Nephron (organoid): ENCODE results near the gene CNOT9.

Experiments used
- H3K27ac Mint-ChIP-seq, 3 experiments: 2 replicates each; pipeline ENCODE4 v1.8.0; 2020; ENCODE audit warnings: mixed read lengths in 3 of 3, mild to moderate bottlenecking in 2 of 3, moderate library complexity in 1 of 3
- H3K27me3 Mint-ChIP-seq: 2 replicates; pipeline ENCODE4 v1.8.0; 2021; ENCODE audit warnings: low read depth, mild to moderate bottlenecking, moderate library complexity, mixed read lengths
- H3K36me3 Mint-ChIP-seq: 2 replicates; pipeline ENCODE4 v1.8.0; 2020; ENCODE audit warnings: low read depth, mixed read lengths
- H3K4me1 Mint-ChIP-seq: 2 replicates; pipeline ENCODE4 v1.8.0; 2020; ENCODE audit warnings: mixed read lengths
- H3K4me3 Mint-ChIP-seq, 3 experiments: 2 replicates each; pipeline ENCODE4 v1.8.0; 2020; ENCODE audit warnings: mild to moderate bottlenecking in 3 of 3, mixed read lengths in 3 of 3, moderate library complexity in 2 of 3
- H3K9me3 Mint-ChIP-seq: 2 replicates; pipeline ENCODE4 v1.8.0; 2020; ENCODE audit warnings: mixed read lengths
- TF ChIP-seq, protein P1 (sequence below), 3 experiments: fragments of 200-600 bp; sonication (generic); IDR thresholded peaks; one replicate each; pipeline ENCODE4 v1.5.0; 2021; ENCODE audit warnings: antibody characterized with exemption in 3 of 3; ENCODE audit not compliant: unreplicated experiment in 3 of 3

The CNOT9 gene

GRCh38 chr2:218557941-218558340 is 10.7 kb upstream of the CNOT9 start:
- H3K4me1 Mint-ChIP-seq = no peaks in the 10 kb centered on the region
- no peak overlapping the region for H3K4me3 Mint-ChIP-seq
- H3K9me3 Mint-ChIP-seq = no peaks in the 10 kb centered on the region
- H3K27ac Mint-ChIP-seq = peak overlapping the region in 1 of 3 experiments; percentile 93
- H3K36me3 Mint-ChIP-seq = peaks cover 64% of the 10 kb centered on the region
- no peaks in the 10 kb centered on the region for H3K27me3 Mint-ChIP-seq
- TF ChIP-seq, protein P1, sequence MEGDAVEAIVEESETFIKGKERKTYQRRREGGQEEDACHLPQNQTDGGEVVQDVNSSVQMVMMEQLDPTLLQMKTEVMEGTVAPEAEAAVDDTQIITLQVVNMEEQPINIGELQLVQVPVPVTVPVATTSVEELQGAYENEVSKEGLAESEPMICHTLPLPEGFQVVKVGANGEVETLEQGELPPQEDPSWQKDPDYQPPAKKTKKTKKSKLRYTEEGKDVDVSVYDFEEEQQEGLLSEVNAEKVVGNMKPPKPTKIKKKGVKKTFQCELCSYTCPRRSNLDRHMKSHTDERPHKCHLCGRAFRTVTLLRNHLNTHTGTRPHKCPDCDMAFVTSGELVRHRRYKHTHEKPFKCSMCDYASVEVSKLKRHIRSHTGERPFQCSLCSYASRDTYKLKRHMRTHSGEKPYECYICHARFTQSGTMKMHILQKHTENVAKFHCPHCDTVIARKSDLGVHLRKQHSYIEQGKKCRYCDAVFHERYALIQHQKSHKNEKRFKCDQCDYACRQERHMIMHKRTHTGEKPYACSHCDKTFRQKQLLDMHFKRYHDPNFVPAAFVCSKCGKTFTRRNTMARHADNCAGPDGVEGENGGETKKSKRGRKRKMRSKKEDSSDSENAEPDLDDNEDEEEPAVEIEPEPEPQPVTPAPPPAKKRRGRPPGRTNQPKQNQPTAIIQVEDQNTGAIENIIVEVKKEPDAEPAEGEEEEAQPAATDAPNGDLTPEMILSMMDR (IDR thresholded peaks at IDR 0.05; ENCODE audit: unreplicated experiment in 3 of 3) = no peak

GRCh38 chr2:218558986-218559385 is 9.7 kb upstream of the CNOT9 start:
- H3K27me3 Mint-ChIP-seq = no peaks in the 10 kb centered on the region
- no peaks in the 10 kb centered on the region for H3K9me3 Mint-ChIP-seq
- H3K4me1 Mint-ChIP-seq = no peaks in the 10 kb centered on the region
- H3K4me3 Mint-ChIP-seq = no peak overlapping the region
- TF ChIP-seq, protein P1 (IDR thresholded peaks at IDR 0.05; ENCODE audit: unreplicated experiment in 3 of 3) = no peak
- H3K36me3 Mint-ChIP-seq = peaks cover 58% of the 10 kb centered on the region
- H3K27ac Mint-ChIP-seq = peak overlapping the region; percentile 43 to 93 (median 46)

DNA sequence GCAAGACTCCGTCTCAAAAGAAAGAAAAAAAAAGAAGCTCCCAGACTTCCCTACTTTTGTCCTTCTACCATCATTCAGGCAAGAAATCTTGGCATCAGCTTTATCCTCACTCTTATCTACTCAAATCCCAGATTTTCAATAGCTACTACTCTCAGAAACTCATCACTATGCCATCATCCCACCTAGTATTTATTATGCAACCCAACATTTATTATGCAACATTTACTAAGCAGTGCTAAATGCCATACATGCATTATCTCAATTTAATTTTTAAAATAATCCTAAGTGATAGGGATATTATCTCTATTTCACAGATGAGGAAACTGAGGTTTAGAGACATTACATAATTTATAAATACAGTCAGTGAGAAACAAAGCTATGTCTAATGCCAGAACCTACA is 4.6 kb upstream of the CNOT9 start:
- Mint-ChIP-seq H3K4me3 (no peak overlapping the region), H3K9me3 (no peaks in the 10 kb centered on the region), H3K36me3 (peaks cover 39% of the 10 kb centered on the region), H3K27ac (no peak overlapping the region), H3K4me1 (peaks cover 19% of the 10 kb centered on the region), H3K27me3 (no peaks in the 10 kb centered on the region)
- TF ChIP-seq, protein P1 (IDR thresholded peaks at IDR 0.05; ENCODE audit: unreplicated experiment in 3 of 3) = no peak

GRCh38 chr2:218566296-218566695 is 2.3 kb upstream of the CNOT9 start:
- H3K9me3 Mint-ChIP-seq = no peaks in the 10 kb centered on the region
- no peaks in the 10 kb centered on the region for H3K27me3 Mint-ChIP-seq
- peak overlapping the region in 1 of 3 experiments; percentile 23 for H3K27ac Mint-ChIP-seq
- H3K4me3 Mint-ChIP-seq = peak overlapping the region; percentile 92 to 96 (median 92)
- TF ChIP-seq, protein P1 (IDR thresholded peaks at IDR 0.05; ENCODE audit: unreplicated experiment in 3 of 3) = no peak
- H3K36me3 Mint-ChIP-seq = peaks cover 21% of the 10 kb centered on the region
- peaks cover 36% of the 10 kb centered on the region for H3K4me1 Mint-ChIP-seq

DNA sequence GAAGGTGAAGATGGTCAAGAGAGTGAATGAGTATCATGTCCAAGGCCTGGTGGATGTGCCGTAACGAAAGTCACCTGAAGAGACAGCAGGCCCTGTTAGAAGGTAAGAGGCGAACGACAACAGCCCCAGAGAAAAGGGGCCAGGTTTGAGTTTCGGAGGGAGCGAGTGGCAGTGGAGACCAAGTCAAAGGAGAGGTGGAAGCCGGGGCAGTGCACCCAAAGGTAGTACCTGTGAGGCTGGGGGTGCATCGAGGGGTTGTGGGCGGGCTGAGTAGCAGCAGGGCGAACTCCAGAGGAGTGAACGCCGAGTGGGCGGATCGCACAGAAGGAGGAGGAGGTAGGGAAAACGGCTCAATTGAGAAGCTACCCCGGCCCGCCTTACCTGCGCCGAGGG is 846 bp upstream of the CNOT9 start:
- peaks cover 17% of the 10 kb centered on the region for H3K36me3 Mint-ChIP-seq
- no peaks in the 10 kb centered on the region for H3K27me3 Mint-ChIP-seq
- no peaks in the 10 kb centered on the region for H3K9me3 Mint-ChIP-seq
- H3K27ac Mint-ChIP-seq = peak overlapping the region; percentile 88 to 95 (median 95)
- peak overlapping the region; percentile 92 to 96 (median 92) for H3K4me3 Mint-ChIP-seq
- TF ChIP-seq, protein P1 (IDR thresholded peaks at IDR 0.05; ENCODE audit: unreplicated experiment in 3 of 3) = no peak
- H3K4me1 Mint-ChIP-seq = peaks cover 40% of the 10 kb centered on the region

- H3K4me3 Mint-ChIP-seq = peak overlapping the region; percentile 92 to 96 (median 92)
These were observed 396 bp downstream of the CNOT9 start for GRCh38 chr2:218569038-218569431.

More at GRCh38 chr2:218569038-218569431, 396 bp downstream of the CNOT9 start:
- H3K36me3 Mint-ChIP-seq = peaks cover 20% of the 10 kb centered on the region
- no peaks in the 10 kb centered on the region for H3K9me3 Mint-ChIP-seq
- H3K27me3 Mint-ChIP-seq = no peaks in the 10 kb centered on the region
- TF ChIP-seq, protein P1 (IDR thresholded peaks at IDR 0.05; ENCODE audit: unreplicated experiment in 3 of 3) = no peak
- peak overlapping the region; percentile 88 to 95 (median 95) for H3K27ac Mint-ChIP-seq
- peaks cover 41% of the 10 kb centered on the region for H3K4me1 Mint-ChIP-seq
